Memory B cell (primary cell): ENCODE data around the gene ZNF554.

Experiments used
- ATAC-seq: fragments of 150-1000 bp; cut with Tn5 transposase; 2 replicates; pipeline ENCODE4 v1.10.0; 2021; ENCODE audit warnings: low read depth, mild to moderate bottlenecking, moderate library complexity
- DNase-seq, 2 donors: peaks; one replicate each; pipeline ENCODE4 v3.0.0; 2022; ENCODE audit warnings: low spot score in 2 of 2
- H3K27ac Mint-ChIP-seq: one replicate; pipeline ENCODE4 v1.8.0; 2022; ENCODE audit warnings: mild to moderate bottlenecking, moderate library complexity, mixed read lengths
- H3K27me3 Mint-ChIP-seq: one replicate; pipeline ENCODE4 v1.8.0; 2022; ENCODE audit warnings: mixed read lengths
- H3K36me3 Mint-ChIP-seq: one replicate; pipeline ENCODE4 v1.8.0; 2022; ENCODE audit warnings: mild to moderate bottlenecking, mixed read lengths
- H3K4me1 Mint-ChIP-seq: one replicate; pipeline ENCODE4 v1.8.0; 2022; ENCODE audit warnings: mixed read lengths
- H3K4me3 Mint-ChIP-seq: one replicate; pipeline ENCODE4 v1.8.0; 2022; ENCODE audit warnings: mild to moderate bottlenecking, moderate library complexity, mixed read lengths
- H3K9me3 Mint-ChIP-seq: one replicate; pipeline ENCODE4 v1.8.0; 2022; ENCODE audit warnings: mixed read lengths

Gene ZNF554

DNA sequence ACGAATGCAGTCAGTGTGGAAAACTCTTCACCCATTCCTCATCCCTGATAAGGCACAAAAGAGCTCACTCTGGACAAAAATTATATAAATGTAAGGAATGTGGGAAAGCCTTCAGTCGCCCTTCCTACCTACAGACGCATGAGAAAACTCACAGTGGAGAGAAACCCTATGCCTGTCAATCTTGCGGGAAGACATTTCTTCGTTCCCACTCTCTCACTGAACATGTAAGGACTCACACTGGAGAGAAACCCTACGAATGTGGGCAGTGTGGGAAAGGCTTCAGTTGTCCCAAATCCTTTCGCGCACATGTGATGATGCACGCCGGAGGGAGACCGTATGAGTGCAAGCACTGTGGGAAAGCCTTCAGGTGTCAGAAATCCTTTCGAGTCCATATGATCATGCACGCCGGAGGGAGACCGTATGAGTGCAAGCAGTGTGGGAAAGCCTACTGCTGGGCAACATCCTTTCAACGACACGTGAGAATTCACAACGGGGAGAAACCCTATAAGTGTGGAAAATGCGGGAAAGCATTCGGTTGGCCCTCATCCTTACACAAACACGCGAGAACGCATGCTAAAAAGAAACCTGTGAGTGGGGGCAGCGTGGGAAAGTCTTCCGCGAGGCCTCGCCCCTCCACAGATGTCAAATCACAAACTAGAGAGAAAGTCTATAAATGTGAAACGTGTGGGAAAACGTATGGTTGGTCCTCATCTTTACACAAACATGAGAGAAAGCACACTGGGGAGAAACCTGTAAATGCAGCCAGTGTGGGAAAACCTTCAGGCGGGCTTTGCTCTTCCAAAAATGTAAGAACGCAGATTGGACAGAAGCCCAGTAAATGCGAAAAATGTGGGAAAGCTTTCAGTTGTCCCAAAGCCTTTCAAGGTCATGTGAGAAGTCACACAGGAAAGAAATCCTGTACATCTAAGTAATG lies 58.0 kb downstream of the ZNF554 start:
- Mint-ChIP-seq H3K27ac (no peak overlapping the region), H3K4me3 (no peak overlapping the region), H3K4me1 (no peaks in the 10 kb centered on the region), H3K27me3 (no peaks in the 10 kb centered on the region), H3K36me3 (no peaks in the 10 kb centered on the region), H3K9me3 (peaks cover 3% of the 10 kb centered on the region)
- ATAC-seq (no peak), DNase-seq (no peak)

DNA sequence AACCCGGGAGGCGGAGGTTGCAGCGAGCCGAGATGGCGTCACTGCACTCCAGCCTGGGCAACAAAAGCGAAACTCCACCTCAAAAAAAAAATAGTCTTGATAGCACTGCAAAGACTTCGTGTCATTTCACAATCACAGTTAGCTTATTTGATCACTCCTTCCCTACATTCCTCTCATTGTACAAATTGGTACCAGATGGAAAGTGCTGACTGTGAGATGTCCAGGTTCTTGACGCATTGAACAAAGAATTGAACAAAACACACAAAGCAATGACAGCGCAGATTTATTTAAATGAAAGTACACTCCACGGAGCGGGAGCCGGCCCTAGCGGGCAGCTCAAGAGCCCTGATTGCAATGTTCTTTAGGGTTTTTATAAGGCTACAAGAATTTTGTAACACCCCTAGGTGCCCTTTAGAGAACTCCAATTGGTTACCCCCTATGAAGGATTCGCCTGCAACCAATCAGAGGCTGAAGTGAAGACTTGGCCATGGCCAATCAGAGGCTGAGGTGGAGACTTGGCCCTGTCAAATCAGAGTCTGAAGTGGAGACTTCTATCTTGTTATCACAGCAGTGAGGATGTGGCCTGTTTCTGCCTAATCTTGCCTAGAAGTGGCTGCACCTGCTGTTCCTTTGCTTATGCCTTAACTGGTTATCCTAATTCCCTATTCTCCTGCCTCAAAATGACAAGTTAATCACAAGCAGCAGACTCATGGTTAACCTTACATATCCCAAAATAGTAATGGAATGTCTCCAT lies 64.2 kb downstream of the ZNF554 start:
- H3K4me3 Mint-ChIP-seq: no peak overlapping the region
- H3K27me3 Mint-ChIP-seq: no peaks in the 10 kb centered on the region
- ATAC-seq: no peak
- peaks cover 5% of the 10 kb centered on the region for H3K4me1 Mint-ChIP-seq
- no peaks in the 10 kb centered on the region for H3K36me3 Mint-ChIP-seq
- H3K27ac Mint-ChIP-seq: no peak overlapping the region
- no peak for DNase-seq
- peaks cover 3% of the 10 kb centered on the region for H3K9me3 Mint-ChIP-seq

DNA sequence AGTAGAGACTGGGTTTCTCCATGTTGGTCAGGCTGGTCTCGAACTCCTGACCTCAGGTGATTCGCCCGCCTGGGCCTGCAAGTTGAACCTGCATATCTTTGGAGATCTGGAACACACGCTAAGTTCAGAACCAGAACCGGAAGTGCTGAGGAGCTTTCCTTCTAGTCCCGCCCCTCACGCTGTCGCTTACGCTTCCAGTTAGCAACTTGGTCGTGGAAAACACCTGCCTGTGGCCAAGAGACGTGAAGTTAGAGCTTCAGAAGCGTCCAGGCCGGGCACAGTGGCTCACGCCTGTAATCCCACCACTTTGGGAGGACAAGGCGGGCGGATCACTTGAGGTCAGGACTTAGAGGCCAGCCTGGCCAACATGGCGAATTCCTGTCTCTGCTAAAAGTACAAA lies 66.1 kb downstream of the ZNF554 start:
- Mint-ChIP-seq H3K27ac (no peak overlapping the region), H3K4me3 (no peak overlapping the region), H3K4me1 (peaks cover 5% of the 10 kb centered on the region), H3K9me3 (no peaks in the 10 kb centered on the region), H3K36me3 (no peaks in the 10 kb centered on the region), H3K27me3 (no peaks in the 10 kb centered on the region)
- no peak for DNase-seq
- ATAC-seq: no peak
